ES-I3 (cell line): ENCODE data around the gene DHRS13.
"Not testable (repeated sequence)": the region's sequence is repeated elsewhere in the genome, so short reads cannot be mapped to it uniquely, and the experiment has no call there.

Experiments
- H3K36me3 ChIP-seq: 2 replicates; pipeline ENCODE4 v1.6.1; 2013; ENCODE audit warnings: mild to moderate bottlenecking, low read length, control low read depth, moderate library complexity; ENCODE audit not compliant: insufficient read depth
- H3K4me1 ChIP-seq: 2 replicates; pipeline ENCODE4 v1.6.1; 2013; ENCODE audit warnings: mild to moderate bottlenecking, control low read depth, low read length; ENCODE audit not compliant: insufficient read depth
- H3K9ac ChIP-seq: 2 replicates; pipeline ENCODE4 v1.6.1; 2013; ENCODE audit warnings: low read depth, mild to moderate bottlenecking, low read length, moderate library complexity
- H3K9me3 ChIP-seq: 2 replicates; pipeline ENCODE4 v1.6.1; 2013; ENCODE audit warnings: mild to moderate bottlenecking, low read length, moderate library complexity; ENCODE audit not compliant: control insufficient read depth, insufficient read depth

DHRS13 gene

DNA sequence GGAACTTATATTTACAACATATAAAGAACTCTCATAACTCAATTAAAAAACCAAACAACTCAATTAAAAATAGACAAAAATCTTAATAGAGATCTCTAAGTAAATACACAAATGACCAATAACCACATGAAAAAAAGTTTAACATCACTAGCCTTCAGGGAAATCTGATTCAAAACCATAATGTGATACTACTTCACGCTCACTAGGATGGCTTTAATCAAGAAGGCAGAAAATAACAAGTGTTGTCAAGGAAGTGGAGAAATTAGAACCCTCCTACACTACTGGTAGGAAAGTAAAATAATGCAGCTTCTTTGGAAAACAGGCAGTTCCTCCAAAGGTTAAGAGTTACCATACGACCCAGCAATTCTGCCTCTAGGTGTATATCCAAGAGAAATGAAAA, 40.0 kb upstream of the DHRS13 start:
- H3K9me3 ChIP-seq = no peaks in the 10 kb centered on the region
- H3K4me1 ChIP-seq = peaks cover 28% of the 10 kb centered on the region
- peaks cover 4% of the 10 kb centered on the region for H3K36me3 ChIP-seq
- no peak overlapping the region for H3K9ac ChIP-seq

DNA sequence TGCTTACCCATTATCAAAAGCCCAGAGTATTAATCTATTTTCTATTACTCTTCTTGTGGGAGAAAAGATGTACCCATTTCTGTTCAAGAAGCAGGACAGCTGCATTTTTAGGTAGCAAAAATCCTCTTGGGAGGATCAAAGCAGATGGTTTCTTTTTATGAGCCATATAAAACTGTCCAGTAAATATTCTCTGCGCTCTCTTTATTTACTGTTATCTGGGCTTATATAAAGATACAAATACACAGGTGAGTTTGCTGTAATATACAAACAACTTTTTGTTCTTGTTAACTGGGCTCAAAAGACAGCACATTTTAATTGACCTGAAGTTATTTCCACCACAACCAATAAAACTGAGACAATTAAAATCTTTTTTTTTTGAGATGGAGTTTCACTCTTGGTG, 38.4 kb upstream of the DHRS13 start:
- peaks cover 40% of the 10 kb centered on the region for H3K4me1 ChIP-seq
- H3K36me3 ChIP-seq = peaks cover 4% of the 10 kb centered on the region
- no peak overlapping the region for H3K9ac ChIP-seq
- H3K9me3 ChIP-seq = no peaks in the 10 kb centered on the region

DNA sequence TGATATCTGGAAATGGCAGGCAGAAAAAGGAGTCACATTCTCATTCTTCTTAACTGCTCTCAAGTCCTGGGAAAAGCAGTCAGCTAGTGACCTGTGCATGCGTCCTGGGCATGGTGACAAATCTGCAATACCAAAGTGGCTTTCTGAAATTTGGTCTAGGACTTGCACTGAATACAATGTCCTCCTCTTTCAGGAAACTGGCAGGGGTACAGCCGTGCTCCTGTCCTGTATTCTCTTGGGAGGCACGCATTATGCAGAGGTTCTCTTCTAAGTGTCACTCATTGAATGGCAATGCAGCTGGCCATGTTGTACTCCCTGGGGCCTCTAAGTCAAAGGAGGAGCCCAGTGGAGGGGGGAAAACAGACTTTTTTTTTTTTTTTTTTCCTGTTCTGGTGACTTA, 37.8 kb upstream of the DHRS13 start:
- Histone ChIP-seq H3K4me1 (peaks cover 41% of the 10 kb centered on the region), H3K36me3 (peaks cover 4% of the 10 kb centered on the region), H3K9ac (no peak overlapping the region), H3K9me3 (no peaks in the 10 kb centered on the region)

DNA sequence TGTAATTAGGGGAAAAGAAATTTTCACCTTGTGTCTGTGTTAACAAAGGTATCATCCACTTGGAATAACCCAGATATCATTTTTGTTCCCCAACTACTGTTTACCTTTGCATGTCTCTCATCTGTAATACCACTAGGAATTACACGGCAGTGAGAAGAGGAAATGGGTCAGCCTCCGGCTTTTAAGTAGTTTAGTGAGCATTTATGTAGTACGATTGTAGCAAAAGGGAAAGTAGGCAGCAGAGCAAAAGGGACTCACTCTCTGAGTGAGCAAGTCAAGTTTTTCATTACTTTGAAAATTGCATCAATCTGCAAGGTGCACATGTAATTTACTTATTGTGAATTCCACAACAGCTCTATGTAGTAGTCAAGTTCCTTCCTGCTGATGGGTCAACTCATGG, 37.3 kb upstream of the DHRS13 start:
- peaks cover 1% of the 10 kb centered on the region for H3K36me3 ChIP-seq
- no peak overlapping the region for H3K9ac ChIP-seq
- peaks cover 41% of the 10 kb centered on the region for H3K4me1 ChIP-seq
- no peaks in the 10 kb centered on the region for H3K9me3 ChIP-seq

DNA sequence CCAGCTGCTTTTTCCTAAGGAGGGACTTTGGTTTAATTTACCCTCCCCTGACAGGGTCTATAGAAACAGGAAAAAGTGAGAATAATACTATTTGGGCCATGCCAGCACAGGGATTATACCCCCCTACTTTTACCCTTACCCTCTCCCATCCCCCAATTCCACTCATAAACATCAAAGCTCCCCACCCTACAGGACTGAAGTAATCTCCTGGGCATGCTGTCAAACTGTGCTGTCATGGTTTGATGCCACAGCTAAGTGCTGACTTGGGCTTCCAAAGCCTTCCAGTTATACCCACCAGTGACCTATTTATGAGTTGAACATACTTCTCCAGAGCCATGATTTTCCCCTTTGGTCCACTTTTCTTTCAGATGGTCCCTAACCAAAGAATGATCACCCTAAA, 35.7 kb upstream of the DHRS13 start:
- Histone ChIP-seq H3K9me3 (no peaks in the 10 kb centered on the region), H3K36me3 (no peaks in the 10 kb centered on the region; the same call in none of the 2 replicates), H3K4me1 (peaks cover 41% of the 10 kb centered on the region), H3K9ac (no peak overlapping the region)

DNA sequence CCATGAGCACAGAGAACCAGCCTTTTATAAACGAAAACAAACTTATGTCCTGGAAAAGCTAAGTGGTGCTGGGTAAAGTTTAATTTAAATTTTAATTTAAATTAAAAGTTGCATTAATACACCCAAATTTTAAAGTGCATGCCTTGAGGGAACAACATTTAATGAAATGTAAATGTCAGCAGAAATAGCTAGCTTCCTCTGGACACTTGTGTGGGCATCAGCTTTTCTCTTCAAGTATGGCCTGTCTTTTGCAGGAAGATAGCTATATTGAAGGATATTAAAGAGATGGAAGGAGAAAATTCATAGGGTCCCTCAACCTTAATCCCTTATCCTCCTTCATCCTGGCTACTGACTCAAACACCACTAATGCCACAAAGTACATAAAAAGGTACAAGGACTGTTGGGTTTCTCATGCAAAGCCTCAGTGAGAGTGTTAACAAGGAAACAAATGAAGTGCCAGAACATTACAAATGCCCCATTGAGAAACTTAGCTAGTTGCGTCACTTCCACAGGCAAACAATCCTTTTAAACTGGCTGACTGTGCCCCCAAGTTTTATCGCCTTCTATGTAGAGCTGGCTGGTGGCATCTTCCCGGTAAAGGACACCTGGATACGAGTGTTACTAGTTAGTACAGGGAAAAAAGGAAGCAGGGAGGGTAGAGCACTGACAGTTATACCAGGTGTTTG, 34.3 kb upstream of the DHRS13 start:
- H3K9ac ChIP-seq = no peak overlapping the region
- no peaks in the 10 kb centered on the region; the same call in 1 of the 2 replicates for H3K36me3 ChIP-seq
- no peaks in the 10 kb centered on the region for H3K9me3 ChIP-seq
- H3K4me1 ChIP-seq = peaks cover 41% of the 10 kb centered on the region

DNA sequence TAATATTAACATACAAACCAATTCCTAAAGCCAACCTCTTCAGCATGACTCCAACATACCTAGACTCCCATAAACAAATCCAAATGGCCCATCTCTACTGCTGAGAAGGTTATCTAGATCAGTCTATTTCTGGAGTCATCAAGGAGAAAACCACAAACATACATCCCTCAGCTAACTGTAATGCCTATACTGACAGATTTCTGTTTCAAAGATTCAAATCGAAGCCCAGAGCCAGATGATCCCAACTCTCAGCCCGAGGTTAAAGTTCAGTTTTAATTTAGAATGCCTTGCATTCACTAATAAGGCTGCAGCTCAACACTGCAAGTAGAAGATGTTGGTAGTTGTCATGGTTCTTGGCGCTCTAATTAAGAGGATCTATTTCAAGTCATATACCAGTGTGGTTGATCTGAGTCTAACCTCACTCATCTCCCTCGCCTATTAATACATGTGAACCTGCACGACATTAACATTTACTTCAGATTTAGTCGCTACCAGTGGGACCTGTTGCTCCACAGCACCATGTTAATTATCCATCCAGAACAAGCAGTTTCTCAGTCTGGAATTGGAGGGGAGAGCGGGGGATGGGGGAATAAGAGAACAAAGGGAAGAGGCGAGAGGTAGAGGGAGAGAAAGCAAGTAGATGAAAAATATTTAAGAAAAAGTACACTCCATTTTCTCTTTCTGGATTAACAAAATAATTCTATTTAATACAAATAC, 33.0 kb upstream of the DHRS13 start:
- no peaks in the 10 kb centered on the region for H3K9me3 ChIP-seq
- H3K9ac ChIP-seq = no peak overlapping the region
- peaks cover 36% of the 10 kb centered on the region for H3K4me1 ChIP-seq
- no peaks in the 10 kb centered on the region; the same call in 1 of the 2 replicates for H3K36me3 ChIP-seq

DNA sequence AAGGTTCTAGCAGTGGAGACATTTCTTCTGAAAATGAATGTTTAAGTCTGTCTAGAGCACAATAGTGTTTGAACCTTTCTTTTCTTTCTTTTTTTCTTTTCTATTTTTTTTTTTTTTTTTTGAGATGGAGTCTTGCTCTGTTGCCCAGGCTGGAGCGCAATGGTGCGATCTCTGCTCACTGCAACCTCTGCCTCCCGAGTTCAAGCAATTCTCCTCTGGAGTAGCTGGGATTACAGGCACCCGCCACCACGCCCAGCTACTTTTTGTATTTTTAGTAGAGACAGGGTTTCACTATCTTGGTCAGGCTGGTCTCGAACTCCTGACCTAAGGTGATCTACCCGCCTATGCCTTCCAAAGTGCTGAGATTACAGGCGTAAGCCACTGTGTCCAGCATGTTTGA, 31.6 kb upstream of the DHRS13 start:
- H3K9ac ChIP-seq, H3K36me3 ChIP-seq, H3K9me3 ChIP-seq: not testable (repeated sequence)
- H3K4me1 ChIP-seq = peaks cover 25% of the 10 kb centered on the region

DNA sequence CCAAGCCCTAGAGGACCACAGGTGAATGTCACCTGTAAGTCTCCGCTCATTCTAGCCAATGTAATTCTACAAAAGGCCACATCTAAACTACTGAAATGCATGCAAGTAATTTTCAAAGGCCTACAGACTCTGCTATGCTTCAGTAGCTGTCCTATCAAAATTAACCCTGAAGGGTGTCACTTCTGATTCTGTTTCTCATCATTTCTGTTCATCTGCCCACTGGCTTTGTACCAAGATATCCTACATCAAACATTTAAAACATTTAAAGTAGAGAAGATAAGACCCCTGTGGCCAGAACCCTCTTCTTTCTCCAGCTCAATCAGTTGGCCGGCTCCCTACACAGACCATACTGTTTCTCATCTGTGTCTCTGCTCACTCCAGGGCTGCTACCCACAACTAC, 26.9 kb upstream of the DHRS13 start:
- no peaks in the 10 kb centered on the region for H3K9me3 ChIP-seq
- peaks cover 11% of the 10 kb centered on the region for H3K36me3 ChIP-seq
- no peaks in the 10 kb centered on the region for H3K4me1 ChIP-seq
- no peak overlapping the region for H3K9ac ChIP-seq

DNA sequence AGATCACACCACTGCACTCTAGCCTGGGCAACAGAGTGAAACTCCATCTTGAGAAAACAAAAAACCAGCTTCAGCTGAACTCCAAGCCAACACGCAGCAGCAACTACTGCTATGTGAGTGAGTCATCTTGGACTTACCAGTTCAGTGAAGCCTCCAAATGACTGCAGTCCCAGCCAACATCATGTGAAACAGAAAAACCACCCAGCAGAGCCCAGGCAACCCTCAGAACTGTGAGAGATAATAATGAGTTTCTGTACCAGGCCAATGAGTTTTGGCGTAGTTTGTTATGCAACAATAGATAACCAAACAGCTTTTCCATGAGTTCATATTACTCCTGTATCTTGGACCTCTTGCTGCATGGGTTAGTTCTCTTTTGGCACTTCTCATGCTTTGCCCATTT, 25.2 kb upstream of the DHRS13 start:
- Histone ChIP-seq H3K9ac (no peak overlapping the region), H3K4me1 (no peaks in the 10 kb centered on the region), H3K36me3 (peaks cover 19% of the 10 kb centered on the region), H3K9me3 (no peaks in the 10 kb centered on the region)

DNA sequence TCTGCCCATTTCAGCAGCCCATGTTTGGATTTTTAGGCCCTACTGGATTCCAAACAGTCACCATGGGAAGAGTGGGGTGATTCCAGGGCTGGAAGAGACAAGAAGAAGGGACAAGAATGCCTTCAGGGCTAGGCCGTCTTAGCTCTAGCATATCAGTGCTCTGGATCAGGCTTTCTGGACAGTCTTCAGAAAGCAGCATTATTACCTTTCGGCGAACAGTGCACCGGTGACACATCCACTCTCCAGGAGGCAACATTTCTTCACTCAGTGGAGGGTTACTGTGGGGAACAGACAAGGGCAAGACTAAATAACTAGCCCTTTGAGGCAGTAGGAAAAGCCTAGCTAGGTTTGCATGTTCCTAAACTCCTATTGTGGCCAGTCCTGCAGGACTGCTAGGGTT, 23.9 kb upstream of the DHRS13 start:
- Histone ChIP-seq H3K9ac (no peak overlapping the region), H3K4me1 (no peaks in the 10 kb centered on the region), H3K36me3 (peaks cover 24% of the 10 kb centered on the region), H3K9me3 (no peaks in the 10 kb centered on the region)

DNA sequence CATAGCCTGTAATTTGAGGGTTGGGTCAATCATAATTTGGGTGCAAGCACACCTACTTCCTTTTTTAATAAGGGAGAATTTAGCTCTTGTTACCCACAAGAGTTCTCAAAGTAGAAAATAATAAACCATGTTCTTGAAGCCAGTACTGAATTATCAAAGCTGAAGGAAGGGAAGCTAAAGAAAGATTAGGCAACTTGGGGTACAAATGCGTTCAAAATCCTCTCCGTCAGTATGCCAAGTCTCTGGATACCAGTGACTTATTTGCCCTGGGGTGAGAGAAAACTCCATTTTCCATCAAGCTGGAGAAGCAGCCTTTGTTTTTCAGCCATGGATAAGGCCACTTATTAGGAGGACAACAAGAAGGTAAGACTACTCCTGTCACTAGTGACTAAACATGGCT, 23.5 kb upstream of the DHRS13 start:
- H3K9me3 ChIP-seq = no peaks in the 10 kb centered on the region
- peaks cover 28% of the 10 kb centered on the region for H3K36me3 ChIP-seq
- H3K9ac ChIP-seq = no peak overlapping the region
- H3K4me1 ChIP-seq = no peaks in the 10 kb centered on the region

DNA sequence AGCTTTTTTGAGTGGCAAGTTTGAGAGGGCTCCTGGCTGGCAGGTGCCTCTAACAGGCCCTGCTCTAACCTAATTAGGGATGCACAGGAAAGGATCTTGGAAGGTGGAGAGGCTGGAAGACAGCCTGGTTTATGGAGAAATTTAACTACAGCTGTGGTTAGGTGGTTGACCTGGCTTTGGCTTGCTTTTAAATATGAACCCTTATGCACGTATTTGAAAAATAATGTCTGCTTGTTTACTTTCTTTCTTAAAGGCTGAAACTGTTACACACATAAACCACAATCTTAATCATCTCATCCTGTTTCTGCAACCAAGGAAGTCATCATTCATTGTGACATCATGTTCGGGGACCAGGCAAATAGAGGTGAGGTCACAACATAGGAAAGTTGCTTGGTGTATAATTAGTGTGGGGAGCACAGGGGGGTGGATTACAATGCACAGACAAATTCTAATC, 23.1 kb upstream of the DHRS13 start:
- H3K9ac ChIP-seq = no peak overlapping the region
- H3K4me1 ChIP-seq = no peaks in the 10 kb centered on the region
- peaks cover 32% of the 10 kb centered on the region for H3K36me3 ChIP-seq
- H3K9me3 ChIP-seq = no peaks in the 10 kb centered on the region

DNA sequence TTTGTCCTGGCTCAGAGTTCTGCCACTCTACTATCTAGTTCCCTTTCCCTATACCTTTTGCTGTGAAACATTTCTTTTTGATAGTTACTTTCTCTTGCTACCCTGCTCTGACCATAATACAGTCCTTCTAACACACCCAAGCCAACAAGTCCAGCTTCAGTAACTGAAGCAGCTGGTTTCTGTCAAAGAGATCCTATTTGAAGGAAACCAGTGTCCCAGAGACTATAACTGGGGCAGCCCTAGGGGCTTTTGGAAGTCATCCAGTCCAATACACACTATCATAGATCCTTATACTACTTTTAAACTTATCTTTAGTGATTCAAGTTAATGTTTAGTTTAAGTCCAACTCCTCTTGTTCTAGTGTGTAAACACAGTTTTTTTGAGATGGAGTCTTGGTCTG, 17.3 kb upstream of the DHRS13 start:
- Histone ChIP-seq H3K9me3 (no peaks in the 10 kb centered on the region), H3K9ac (no peak overlapping the region), H3K36me3 (peaks cover 65% of the 10 kb centered on the region), H3K4me1 (no peaks in the 10 kb centered on the region)

DNA sequence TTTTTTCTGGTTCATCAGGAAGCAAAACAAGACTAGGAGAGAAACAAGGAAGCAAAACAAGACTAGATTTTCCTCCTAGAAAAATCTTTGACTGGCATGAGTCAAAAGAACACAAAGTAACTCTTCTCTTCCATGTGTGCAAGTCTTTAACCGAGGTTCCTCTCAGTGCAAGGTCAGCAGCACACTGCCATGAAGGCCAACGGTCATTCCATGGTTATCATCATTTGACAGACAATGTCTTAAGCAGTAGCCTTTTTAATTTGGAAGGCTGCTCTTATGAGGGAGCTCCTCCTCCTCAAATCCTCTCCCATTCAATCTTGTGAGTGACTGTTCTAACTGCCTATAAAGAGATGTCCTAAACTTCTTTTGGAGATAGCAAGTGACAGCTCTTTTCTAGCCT, 15.4 kb upstream of the DHRS13 start:
- Histone ChIP-seq H3K9ac (no peak overlapping the region), H3K4me1 (no peaks in the 10 kb centered on the region), H3K9me3 (no peaks in the 10 kb centered on the region), H3K36me3 (peaks cover 70% of the 10 kb centered on the region)
